IMR-90 (cell line): ENCODE data around the gene SDCCAG8. TPM values are rescaled to one million over a fixed set of nuclear protein-coding genes. Genes with fewer than 3 reads are reported as not detected.

Experiments
- ATAC-seq: fragments of 200-7000 bp; cut with Tn5 transposase; 2 replicates; pipeline ENCODE4 v1.9.1; 2020; ENCODE audit warnings: low read depth, mild to moderate bottlenecking, moderate library complexity
- BruUV-seq: library from RNA; stranded (reverse); fragments of 400-500 nt; replicated peaks from 2 replicates; lab custom pipeline; 2021; lab: Mats Ljungman, UMichigan
- CTCF ChIA-PET: fragments of 300-600 bp; formaldehyde crosslinking; extraction: SDS; loops from one replicate; lab custom pipeline; 2021; ENCODE audit warnings: antibody characterized with exemption; lab: Yijun Ruan, JAX
- POLR2A ChIA-PET: fragments of 300-600 bp; sonication (Branson Sonifier 250); formaldehyde crosslinking; loops from one replicate; lab custom pipeline; 2022; ENCODE audit warnings: antibody characterized with exemption; ENCODE audit not compliant: unreplicated experiment; lab: Charles Lee
- DNase-seq: peaks from one replicate; pipeline ENCODE4 v3.0.0; 2013
- H2AFZ ChIP-seq: replicated peaks from 2 replicates; pipeline ENCODE3; 2013; ENCODE audit warnings: low read length, mild to moderate bottlenecking; ENCODE audit not compliant: poor library complexity
- H2AK5ac ChIP-seq: 2 replicates; pipeline ENCODE4 v1.6.1; 2013; ENCODE audit warnings: low read depth, low read length, inconsistent platforms
- H2AK9ac ChIP-seq: replicated peaks from 2 replicates; pipeline ENCODE3; 2013; ENCODE audit warnings: mild to moderate bottlenecking, low read depth, low read length, moderate library complexity; ENCODE audit not compliant: poor library complexity
- H2BK120ac ChIP-seq: 2 replicates; pipeline ENCODE4 v1.6.1; 2013; ENCODE audit warnings: low read depth, low read length, inconsistent platforms
- H2BK15ac ChIP-seq: 3 replicates; pipeline ENCODE4 v1.6.1; 2013; ENCODE audit warnings: low read depth, low read length, inconsistent platforms
- H2BK20ac ChIP-seq: 2 replicates; pipeline ENCODE4 v1.6.1; 2013; ENCODE audit warnings: low read depth, mild to moderate bottlenecking, inconsistent platforms, low read length, moderate library complexity
- H2BK5ac ChIP-seq: 2 replicates; pipeline ENCODE4 v1.6.1; 2013; ENCODE audit warnings: mild to moderate bottlenecking, low read depth, low read length, inconsistent platforms; ENCODE audit not compliant: poor library complexity, severe bottlenecking
- H3K14ac ChIP-seq: replicated peaks from 2 replicates; pipeline ENCODE4 v1.6.1; 2013; ENCODE audit warnings: low read depth, low read length, inconsistent platforms
- H3K18ac ChIP-seq: 2 replicates; pipeline ENCODE4 v1.6.1; 2013; ENCODE audit warnings: low read depth, low read length, control low read depth
- H3K23ac ChIP-seq: 2 replicates; pipeline ENCODE4 v1.6.1; 2013; ENCODE audit warnings: low read depth, low read length, inconsistent platforms
- H3K27ac ChIP-seq: 2 replicates; pipeline ENCODE4 v1.5.1; 2013; ENCODE audit warnings: mild to moderate bottlenecking, control low read depth, low read length; ENCODE audit not compliant: insufficient read depth
- H3K27me3 ChIP-seq: 2 replicates; pipeline ENCODE4 v1.6.1; 2013; ENCODE audit warnings: low read length; ENCODE audit not compliant: control insufficient read depth, insufficient read depth
- H3K36me3 ChIP-seq: 2 replicates; pipeline ENCODE4 v1.6.1; 2013; ENCODE audit warnings: low read length, mixed read lengths; ENCODE audit not compliant: control insufficient read depth, insufficient read depth
- H3K4ac ChIP-seq: 2 replicates; pipeline ENCODE4 v1.6.1; 2013; ENCODE audit warnings: low read depth, low read length, inconsistent platforms
- H3K4me1 ChIP-seq: 2 replicates; pipeline ENCODE4 v1.6.1; 2013; ENCODE audit warnings: low read length, mixed read lengths; ENCODE audit not compliant: control insufficient read depth, insufficient read depth
- H3K4me2 ChIP-seq: 2 replicates; pipeline ENCODE4 v1.6.1; 2013; ENCODE audit warnings: low read depth, mild to moderate bottlenecking, control low read depth, low read length, moderate library complexity
- H3K4me3 ChIP-seq: 2 replicates; pipeline ENCODE4 v1.5.1; 2013; ENCODE audit warnings: low read depth, mild to moderate bottlenecking, control low read depth, low read length, moderate library complexity; ENCODE audit not compliant: insufficient read depth
- H3K56ac ChIP-seq: 2 replicates; pipeline ENCODE4 v1.6.1; 2013; ENCODE audit warnings: low read length, inconsistent platforms; ENCODE audit not compliant: insufficient read depth; ENCODE audit errors: extremely low read depth
- H3K79me1 ChIP-seq, 2 experiments: 2 replicates each; pipeline ENCODE4 v1.6.1; 2013; ENCODE audit warnings: low read length in 2 of 2, inconsistent platforms in 1 of 2, low read depth in 1 of 2
- H3K9ac ChIP-seq: 2 replicates; pipeline ENCODE4 v1.6.1; 2013; ENCODE audit warnings: low read depth, low read length, control low read depth
- H3K9me1 ChIP-seq: 2 replicates; pipeline ENCODE4 v1.6.1; 2013; ENCODE audit warnings: low read length, inconsistent platforms; ENCODE audit not compliant: insufficient read depth
- H3K9me3 ChIP-seq: 2 replicates; pipeline ENCODE4 v1.6.1; 2013; ENCODE audit warnings: low read length; ENCODE audit not compliant: control insufficient read depth, insufficient read depth
- H4K20me1 ChIP-seq: 2 replicates; pipeline ENCODE4 v1.6.1; 2013; ENCODE audit warnings: low read length, inconsistent platforms; ENCODE audit not compliant: insufficient read depth
- H4K5ac ChIP-seq: 2 replicates; pipeline ENCODE4 v1.6.1; 2013; ENCODE audit warnings: mild to moderate bottlenecking, low read depth, low read length, control low read depth
- H4K8ac ChIP-seq, 2 experiments: 2 replicates each; pipeline ENCODE4 v1.6.1; 2013; ENCODE audit warnings: low read depth in 2 of 2, low read length in 2 of 2, control low read depth in 1 of 2, inconsistent platforms in 1 of 2
- H4K91ac ChIP-seq: 2 replicates; pipeline ENCODE4 v1.6.1; 2013; ENCODE audit warnings: low read depth, low read length, inconsistent platforms; ENCODE audit not compliant: insufficient read depth
- BHLHE40 ChIP-seq: fragments of 150-350 bp; IDR thresholded peaks from 2 replicates; pipeline ENCODE4 v1.6.1; 2016; ENCODE audit warnings: mild to moderate bottlenecking, low read depth, low read length
- CEBPB ChIP-seq: IDR thresholded peaks from 2 replicates; pipeline ENCODE4 v1.6.1; 2012; ENCODE audit warnings: low read depth, low read length, improper control_type of control experiment
- CHD1 ChIP-seq: IDR thresholded peaks from 2 replicates; pipeline ENCODE4 v1.6.1; 2012; ENCODE audit warnings: low read depth, low read length, improper control_type of control experiment
- FOS ChIP-seq: fragments of 150-350 bp; IDR thresholded peaks from 2 replicates; pipeline ENCODE4 v1.6.1; 2016; ENCODE audit warnings: low read depth, low read length
- MAFK ChIP-seq: IDR thresholded peaks from 2 replicates; pipeline ENCODE4 v1.6.1; 2012; ENCODE audit warnings: low read depth, low read length, improper control_type of control experiment
- MAZ ChIP-seq: IDR thresholded peaks from 2 replicates; pipeline ENCODE4 v1.6.1; 2012; ENCODE audit warnings: low read depth, mild to moderate bottlenecking, low read length, improper control_type of control experiment, moderate library complexity, borderline replicate concordance
- MXI1 ChIP-seq: IDR thresholded peaks from 2 replicates; pipeline ENCODE4 v1.6.1; 2012; ENCODE audit warnings: low read depth, mild to moderate bottlenecking, low read length, moderate library complexity, borderline replicate concordance
- NFE2L2 ChIP-seq: fragments of 150-350 bp; IDR thresholded peaks from 2 replicates; pipeline ENCODE4 v1.6.1; 2016; ENCODE audit warnings: low read depth, mild to moderate bottlenecking, low read length
- POLR2A ChIP-seq: IDR thresholded peaks from 2 replicates; pipeline ENCODE4 v1.6.1; 2012; ENCODE audit warnings: mild to moderate bottlenecking, low read depth, low read length
- RAD21 ChIP-seq: IDR thresholded peaks from 2 replicates; pipeline ENCODE4 v1.6.1; 2012; ENCODE audit warnings: low read length, improper control_type of control experiment
- RCOR1 ChIP-seq: IDR thresholded peaks from 2 replicates; pipeline ENCODE4 v1.6.1; 2012; ENCODE audit warnings: mild to moderate bottlenecking, low read length, improper control_type of control experiment; ENCODE audit not compliant: insufficient replicate concordance
- RFX5 ChIP-seq: IDR thresholded peaks from 2 replicates; pipeline ENCODE4 v1.8.0; 2012; ENCODE audit warnings: low read depth, mild to moderate bottlenecking, low read length, moderate library complexity
- SMC3 ChIP-seq: fragments of 150-350 bp; IDR thresholded peaks from 2 replicates; pipeline ENCODE4 v1.6.1; 2016; ENCODE audit warnings: low read depth, mild to moderate bottlenecking, antibody characterized with exemption, low read length, moderate library complexity
- WGBS, 2 experiments: methylation state at CpG; one replicate each; pipeline versions ENCODE4 v1.1.5 to v1.1.7; 2013; ENCODE audit warnings: missing lambda C conversion rate in 2 of 2; ENCODE audit not compliant: insufficient read length in 1 of 2; ENCODE audit errors: extremely low coverage in 2 of 2; 5-methylcytosine and 5-hydroxymethylcytosine counted together
- dilution Hi-C: fragments of 300-500 bp; cut with HindIII; formaldehyde crosslinking; loops from one replicate; pipeline ENCODE4 v1.14.3; 2018; ENCODE audit warnings: low sequenced_read_pairs; ENCODE audit not compliant: unreplicated experiment
- in situ Hi-C: fragments of 300-500 bp; cut with MboI; formaldehyde crosslinking; loops from 3 replicates; pipeline ENCODE4 v1.14.3; 2019; ENCODE audit warnings: low sequenced_read_pairs, inconsistent platforms, mixed read lengths
- intact Hi-C: fragments of 100-400 bp; cut with micrococcal nuclease; formaldehyde crosslinking; loops from 2 replicates; pipeline ENCODE4 v1.10.0; 2022
- polyA plus RNA-seq, 3 experiments: library from polyadenylated mRNA; depleted of rRNA; stranded (reverse); fragments of >200 nt; gene quantifications; 2 replicates each; pipeline ENCODE4 v1.2.3, GENCODE V29; 2012; ENCODE audit warnings: low replicate concordance in 1 of 3
- total RNA-seq: library from RNA; depleted of rRNA; stranded (reverse); fragments of >200 nt; gene quantifications from 2 replicates; pipeline ENCODE4 v1.2.3, GENCODE V29; 2012
- TF ChIP-seq, protein P1 (sequence below): fragments of 150-350 bp; IDR thresholded peaks from 2 replicates; pipeline ENCODE4 v1.6.1; 2016; ENCODE audit warnings: low read depth, mild to moderate bottlenecking, low read length, moderate library complexity, borderline replicate concordance
- TF ChIP-seq, protein P2 (sequence below): conservative IDR thresholded peaks from 2 replicates; pipeline ENCODE4 v1.5.1; 2012; ENCODE audit warnings: mild to moderate bottlenecking, low read depth, low read length, improper control_type of control experiment
- TF ChIP-seq, protein P3 (sequence below): fragments of 150-350 bp; IDR thresholded peaks from 2 replicates; pipeline ENCODE4 v1.6.1; 2017; ENCODE audit warnings: mild to moderate bottlenecking, antibody characterized with exemption, low read length, low read depth

SDCCAG8 gene
- total and polyA plus RNA-seq, 2 of the 4 experiments (the other 2 are of a cell fraction): 25.2 to 46.8 TPM

DNA sequence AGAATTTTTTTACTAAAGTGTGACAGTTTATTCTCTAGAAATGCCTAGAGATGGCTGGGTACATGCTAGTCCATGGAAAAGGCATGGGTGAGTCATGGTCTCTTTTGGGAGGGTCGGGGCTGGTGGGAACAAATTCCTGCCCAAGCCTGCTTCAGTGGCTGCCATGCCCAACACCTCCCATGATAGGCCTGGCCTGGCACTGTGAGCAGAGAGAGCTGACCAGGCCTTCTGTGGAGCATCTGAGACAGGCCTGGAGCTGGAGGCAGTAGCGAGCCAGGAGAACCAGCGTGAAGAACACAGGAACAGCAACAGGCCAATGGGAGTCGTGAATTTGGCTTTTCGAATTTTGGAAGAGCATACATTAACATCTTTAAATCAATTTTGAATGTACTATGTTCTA, 209.2 kb downstream of the SDCCAG8 start:
- 100% methylated on average over 1 of the region's 5 CpGs; no CpG with 5 or more reads in 1 of the 2 experiments for WGBS, 2 experiments

More for the DNA sequence above, 209.2 kb downstream of the SDCCAG8 start:
- Histone ChIP-seq H4K8ac (no peak overlapping the region), H3K36me3 (peaks cover 2% of the 10 kb centered on the region; the same call in 1 of the 2 replicates), H4K91ac (no peak overlapping the region), H3K27ac (no peak overlapping the region), H3K4me3 (no peak overlapping the region), H2AK9ac (no peak overlapping the region), H3K9ac (no peak overlapping the region), H4K5ac (no peak overlapping the region), H3K9me1 (peaks cover 7% of the 10 kb centered on the region; the same call in 1 of the 2 replicates), H2BK120ac (no peak overlapping the region), H3K14ac (no peak overlapping the region), H3K4me2 (no peak overlapping the region), H3K79me1 (no peaks in the 10 kb centered on the region), H2AFZ (no peak overlapping the region), H2AK5ac (no peak overlapping the region), H3K27me3 (no peaks in the 10 kb centered on the region), H3K4me1 (peaks cover 2% of the 10 kb centered on the region), H3K9me3 (no peaks in the 10 kb centered on the region), H3K18ac (no peak overlapping the region), H3K4ac (no peak overlapping the region), H2BK5ac (no peak overlapping the region), H2BK15ac (no peak overlapping the region), H4K20me1 (no peaks in the 10 kb centered on the region), H3K56ac (no peak overlapping the region), H3K23ac (no peak overlapping the region), H2BK20ac (no peak overlapping the region)
- ATAC-seq (no peak), DNase-seq (no peak)
- ChIA-PET POLR2A (no interaction called here), CTCF (no interaction called here)
- no TSS peak for BruUV-seq
- in situ Hi-C loops: no loop called here
- dilution Hi-C loops: no loop called here
- intact Hi-C loops: no loop called here
- TF ChIP-seq SMC3 (no peak), MXI1 (no peak), BHLHE40 (no peak), MAFK (no peak), POLR2A (no peak), RFX5 (no peak), RAD21 (no peak), NFE2L2 (no peak), RCOR1 (no peak), FOS (no peak), CEBPB (no peak), CHD1 (no peak), MAZ (no peak)
- TF ChIP-seq, protein P1, sequence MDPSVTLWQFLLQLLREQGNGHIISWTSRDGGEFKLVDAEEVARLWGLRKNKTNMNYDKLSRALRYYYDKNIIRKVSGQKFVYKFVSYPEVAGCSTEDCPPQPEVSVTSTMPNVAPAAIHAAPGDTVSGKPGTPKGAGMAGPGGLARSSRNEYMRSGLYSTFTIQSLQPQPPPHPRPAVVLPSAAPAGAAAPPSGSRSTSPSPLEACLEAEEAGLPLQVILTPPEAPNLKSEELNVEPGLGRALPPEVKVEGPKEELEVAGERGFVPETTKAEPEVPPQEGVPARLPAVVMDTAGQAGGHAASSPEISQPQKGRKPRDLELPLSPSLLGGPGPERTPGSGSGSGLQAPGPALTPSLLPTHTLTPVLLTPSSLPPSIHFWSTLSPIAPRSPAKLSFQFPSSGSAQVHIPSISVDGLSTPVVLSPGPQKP: no peak
- TF ChIP-seq, protein P2, sequence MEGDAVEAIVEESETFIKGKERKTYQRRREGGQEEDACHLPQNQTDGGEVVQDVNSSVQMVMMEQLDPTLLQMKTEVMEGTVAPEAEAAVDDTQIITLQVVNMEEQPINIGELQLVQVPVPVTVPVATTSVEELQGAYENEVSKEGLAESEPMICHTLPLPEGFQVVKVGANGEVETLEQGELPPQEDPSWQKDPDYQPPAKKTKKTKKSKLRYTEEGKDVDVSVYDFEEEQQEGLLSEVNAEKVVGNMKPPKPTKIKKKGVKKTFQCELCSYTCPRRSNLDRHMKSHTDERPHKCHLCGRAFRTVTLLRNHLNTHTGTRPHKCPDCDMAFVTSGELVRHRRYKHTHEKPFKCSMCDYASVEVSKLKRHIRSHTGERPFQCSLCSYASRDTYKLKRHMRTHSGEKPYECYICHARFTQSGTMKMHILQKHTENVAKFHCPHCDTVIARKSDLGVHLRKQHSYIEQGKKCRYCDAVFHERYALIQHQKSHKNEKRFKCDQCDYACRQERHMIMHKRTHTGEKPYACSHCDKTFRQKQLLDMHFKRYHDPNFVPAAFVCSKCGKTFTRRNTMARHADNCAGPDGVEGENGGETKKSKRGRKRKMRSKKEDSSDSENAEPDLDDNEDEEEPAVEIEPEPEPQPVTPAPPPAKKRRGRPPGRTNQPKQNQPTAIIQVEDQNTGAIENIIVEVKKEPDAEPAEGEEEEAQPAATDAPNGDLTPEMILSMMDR: no peak
- TF ChIP-seq, protein P3, sequence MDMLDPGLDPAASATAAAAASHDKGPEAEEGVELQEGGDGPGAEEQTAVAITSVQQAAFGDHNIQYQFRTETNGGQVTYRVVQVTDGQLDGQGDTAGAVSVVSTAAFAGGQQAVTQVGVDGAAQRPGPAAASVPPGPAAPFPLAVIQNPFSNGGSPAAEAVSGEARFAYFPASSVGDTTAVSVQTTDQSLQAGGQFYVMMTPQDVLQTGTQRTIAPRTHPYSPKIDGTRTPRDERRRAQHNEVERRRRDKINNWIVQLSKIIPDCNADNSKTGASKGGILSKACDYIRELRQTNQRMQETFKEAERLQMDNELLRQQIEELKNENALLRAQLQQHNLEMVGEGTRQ: no peak
